H9 (cell line): ENCODE results near the gene GALNT2. TPM values are rescaled to one million over a fixed set of nuclear protein-coding genes. Genes with fewer than 3 reads are reported as not detected.

Experiments
- DNase-seq: peaks from one replicate; pipeline ENCODE4 v3.0.0-alpha.2; 2017
- H2AFZ ChIP-seq: one replicate; pipeline ENCODE4 v1.6.1; 2013; ENCODE audit warnings: mild to moderate bottlenecking, low read length, control low read depth, moderate library complexity
- H2AK5ac ChIP-seq: 2 replicates; pipeline ENCODE4 v1.6.1; 2013; ENCODE audit warnings: low read length, control low read depth, mixed read lengths; ENCODE audit not compliant: insufficient read length
- H2BK120ac ChIP-seq: one replicate; pipeline ENCODE4 v1.6.1; 2013; ENCODE audit warnings: low read depth, mild to moderate bottlenecking, low read length, control low read depth, inconsistent platforms; ENCODE audit not compliant: poor library complexity, severe bottlenecking
- H2BK12ac ChIP-seq: 2 replicates; pipeline ENCODE4 v1.6.1; 2013; ENCODE audit warnings: low read length, control low read depth, mixed read lengths, low read depth; ENCODE audit not compliant: insufficient read length
- H2BK15ac ChIP-seq: 2 replicates; pipeline ENCODE4 v1.6.1; 2013; ENCODE audit warnings: low read depth, low read length, control low read depth
- H2BK20ac ChIP-seq: one replicate; pipeline ENCODE4 v1.6.1; 2013; ENCODE audit warnings: low read depth, mild to moderate bottlenecking, low read length, control low read depth, inconsistent platforms; ENCODE audit not compliant: poor library complexity, severe bottlenecking
- H2BK5ac ChIP-seq: 2 replicates; pipeline ENCODE4 v1.6.1; 2013; ENCODE audit warnings: low read length, control low read depth, mixed read lengths; ENCODE audit not compliant: insufficient read length
- H3K14ac ChIP-seq: 2 replicates; pipeline ENCODE4 v1.6.1; 2013; ENCODE audit warnings: low read length, control low read depth; ENCODE audit not compliant: insufficient read depth
- H3K18ac ChIP-seq: 2 replicates; pipeline ENCODE4 v1.6.1; 2013; ENCODE audit warnings: low read depth, mild to moderate bottlenecking, mixed read lengths, low read length, control low read depth; ENCODE audit not compliant: insufficient read length
- H3K23ac ChIP-seq: 2 replicates; pipeline ENCODE4 v1.6.1; 2013; ENCODE audit warnings: low read length, control low read depth, mixed read lengths, low read depth; ENCODE audit not compliant: insufficient read length
- H3K23me2 ChIP-seq: 2 replicates; pipeline ENCODE4 v1.6.1; 2013; ENCODE audit warnings: low read depth, mild to moderate bottlenecking, mixed read lengths, low read length, control low read depth; ENCODE audit not compliant: insufficient read length, poor library complexity, severe bottlenecking
- H3K27ac ChIP-seq: 2 replicates; pipeline ENCODE4 v1.5.1; 2013; ENCODE audit warnings: low read length, control low read depth, mixed read lengths, low read depth; ENCODE audit not compliant: insufficient read length
- H3K27me3 ChIP-seq: 2 replicates; pipeline ENCODE4 v1.6.1; 2013; ENCODE audit warnings: low read length, control low read depth, inconsistent platforms; ENCODE audit not compliant: insufficient read depth
- H3K4ac ChIP-seq: 2 replicates; pipeline ENCODE4 v1.6.1; 2013; ENCODE audit warnings: low read depth, mild to moderate bottlenecking, control low read depth, inconsistent platforms, low read length, moderate library complexity
- H3K4me1 ChIP-seq: 2 replicates; pipeline ENCODE4 v1.6.1; 2013; ENCODE audit warnings: low read length, control low read depth, inconsistent platforms; ENCODE audit not compliant: insufficient read depth
- H3K4me2 ChIP-seq: 2 replicates; pipeline ENCODE4 v1.6.1; 2013; ENCODE audit warnings: low read length, control low read depth, mixed read lengths; ENCODE audit not compliant: insufficient read length, insufficient read depth
- H3K56ac ChIP-seq: 2 replicates; pipeline ENCODE4 v1.6.1; 2013; ENCODE audit warnings: low read depth, mild to moderate bottlenecking, mixed read lengths, low read length, control low read depth; ENCODE audit not compliant: insufficient read length
- H3K79me1 ChIP-seq: 2 replicates; pipeline ENCODE4 v1.6.1; 2013; ENCODE audit warnings: low read depth, mild to moderate bottlenecking, moderate library complexity, low read length, control low read depth, inconsistent platforms; ENCODE audit not compliant: insufficient read depth, poor library complexity, severe bottlenecking
- H3K79me2 ChIP-seq: 2 replicates; pipeline ENCODE4 v1.6.1; 2013; ENCODE audit warnings: low read length, control low read depth, inconsistent platforms; ENCODE audit not compliant: insufficient read depth
- H3K9ac ChIP-seq: 2 replicates; pipeline ENCODE4 v1.6.1; 2013; ENCODE audit warnings: low read length, control low read depth, mixed read lengths; ENCODE audit not compliant: insufficient read length; ENCODE audit errors: extremely low read depth
- H3K9me3 ChIP-seq: one replicate; pipeline ENCODE4 v1.6.1; 2013; ENCODE audit warnings: low read depth, low read length, inconsistent platforms; ENCODE audit not compliant: control insufficient read depth
- H3T11ph ChIP-seq: one replicate; pipeline ENCODE4 v1.6.1; 2013; ENCODE audit warnings: mild to moderate bottlenecking, low read length, control low read depth, inconsistent platforms
- H4K20me1 ChIP-seq: one replicate; pipeline ENCODE4 v1.6.1; 2013; ENCODE audit not compliant: control insufficient read depth, insufficient read length, insufficient read depth
- H4K5ac ChIP-seq: 2 replicates; pipeline ENCODE4 v1.6.1; 2013; ENCODE audit warnings: low read depth, mild to moderate bottlenecking, mixed read lengths, low read length, control low read depth; ENCODE audit not compliant: insufficient read length
- H4K8ac ChIP-seq: replicated peaks from 2 replicates; pipeline ENCODE4 v1.6.1; 2013; ENCODE audit warnings: low read length, control low read depth, mixed read lengths, low read depth; ENCODE audit not compliant: insufficient read length
- H4K91ac ChIP-seq: 2 replicates; pipeline ENCODE4 v1.6.1; 2013; ENCODE audit warnings: low read depth, mild to moderate bottlenecking, moderate library complexity, mixed read lengths, low read length, control low read depth; ENCODE audit not compliant: insufficient read length
- H3K27ac Mint-ChIP-seq, 3 experiments: 2 replicates in 2 of 3; 3 replicates in 1 of 3; pipeline ENCODE4 v1.8.0; 2020 to 2021; ENCODE audit warnings: mixed read lengths in 3 of 3, mild to moderate bottlenecking in 1 of 3, moderate library complexity in 1 of 3
- H3K27me3 Mint-ChIP-seq: 2 replicates; pipeline ENCODE4 v1.8.0; 2021; ENCODE audit warnings: low read depth, mild to moderate bottlenecking, moderate library complexity, mixed read lengths
- H3K36me3 Mint-ChIP-seq, 3 experiments: 2 replicates in 2 of 3; 3 replicates in 1 of 3; pipeline ENCODE4 v1.8.0; 2020 to 2021; ENCODE audit warnings: low read depth in 3 of 3, mixed read lengths in 3 of 3; ENCODE audit not compliant: insufficient read depth in 1 of 3
- H3K4me1 Mint-ChIP-seq, 2 experiments: 2 replicates each; pipeline ENCODE4 v1.8.0; 2020; ENCODE audit warnings: mixed read lengths in 2 of 2
- H3K4me3 Mint-ChIP-seq, 2 experiments: 2 replicates in 1 of 2; 3 replicates in 1 of 2; pipeline ENCODE4 v1.8.0; 2020 to 2021; ENCODE audit warnings: mild to moderate bottlenecking in 2 of 2, mixed read lengths in 2 of 2, moderate library complexity in 1 of 2
- H3K9me3 Mint-ChIP-seq, 2 experiments: 2 replicates in 1 of 2; 3 replicates in 1 of 2; pipeline ENCODE4 v1.8.0; 2020; ENCODE audit warnings: mild to moderate bottlenecking in 2 of 2, mixed read lengths in 2 of 2, moderate library complexity in 1 of 2
- CTCF ChIP-seq: fragments of 200-600 bp; sonication (generic); conservative IDR thresholded peaks from 3 replicates; pipeline ENCODE4 v1.8.0; 2021; ENCODE audit warnings: antibody characterized with exemption, mild to moderate bottlenecking
- WGBS: extraction: QIAGEN DNeasy Blood & Tissue Kit; methylation state at CpG from one replicate; pipeline ENCODE4 v1.1.7; 2013; ENCODE audit warnings: missing lambda C conversion rate, low lambda C conversion rate, mixed read lengths; ENCODE audit not compliant: insufficient read length; ENCODE audit errors: extremely low coverage; 5-methylcytosine and 5-hydroxymethylcytosine counted together
- total RNA-seq: library from RNA; stranded (reverse); gene quantifications from 2 replicates; pipeline ENCODE4 v1.2.1, GENCODE V29; 2021

Gene GALNT2
- total RNA-seq, 1 experiment from 2014 or later = 57.6 TPM

GRCh38 chr1:230156068-230156467, 89.0 kb downstream of the GALNT2 start:
- no peak overlapping the region for H4K8ac ChIP-seq
- H3K79me2 ChIP-seq = no peaks in the 10 kb centered on the region; the same call in 1 of the 2 replicates
- no peak overlapping the region for H2AK5ac ChIP-seq
- H3K23me2 ChIP-seq = no peaks in the 10 kb centered on the region
- no peak overlapping the region for H2BK120ac ChIP-seq
- no peak overlapping the region for H4K91ac ChIP-seq
- H2BK15ac ChIP-seq = no peak overlapping the region
- no peak overlapping the region for H2BK20ac ChIP-seq
- DNase-seq = no peak
- H3K56ac ChIP-seq = no peak overlapping the region
- H3K4me3 Mint-ChIP-seq = no peak overlapping the region
- H3K27me3 Mint-ChIP-seq = no peaks in the 10 kb centered on the region
- no peak overlapping the region for H3K18ac ChIP-seq
- H3K4me1 ChIP-seq = no peaks in the 10 kb centered on the region
- H3K9me3 Mint-ChIP-seq = no peaks in the 10 kb centered on the region
- H3K27ac Mint-ChIP-seq = peak overlapping the region in 2 of 3 experiments; percentile 3 to 9; a peak in 2 of 7 replicates
- no peak for TF ChIP-seq CTCF
- H3K4me1 Mint-ChIP-seq = peaks cover 44 to 45% of the 10 kb centered on the region in 2 experiments
- H3K9me3 ChIP-seq = no peaks in the 10 kb centered on the region
- H3K36me3 Mint-ChIP-seq = peaks cover 0 to 7% (median 6%) of the 10 kb centered on the region in 3 experiments; a peak in 4 of 7 replicates
- no peak overlapping the region for H2AFZ ChIP-seq
- H3T11ph ChIP-seq = no peak overlapping the region
- no peak overlapping the region for H3K4me2 ChIP-seq
- no peak overlapping the region for H3K9ac ChIP-seq
- no peak overlapping the region for H3K14ac ChIP-seq
- no peak overlapping the region for H2BK12ac ChIP-seq
- H4K5ac ChIP-seq = no peak overlapping the region
- no peak overlapping the region for H3K23ac ChIP-seq
- no peak overlapping the region for H3K4ac ChIP-seq
- H3K79me1 ChIP-seq = peaks cover 4% of the 10 kb centered on the region
- WGBS = no CpG with 5 or more reads among the region's 5 CpGs
- no peak overlapping the region for H2BK5ac ChIP-seq
- H3K27me3 ChIP-seq = no peaks in the 10 kb centered on the region
- H4K20me1 ChIP-seq = no peaks in the 10 kb centered on the region
- no peak overlapping the region for H3K27ac ChIP-seq
